Gastroesophageal sphincter (tissue), 3 donors: ENCODE data around the gene FIP1L1.

Source experiments
- CTCF ChIP-seq, 4 experiments: fragments of 200-600 bp in 2 of 4; fragments of 450-650 bp in 2 of 4; sonication (generic) in 1 of 4; IDR thresholded peaks; one replicate each; pipeline ENCODE4 v1.5.1; 2017 to 2019; ENCODE audit warnings: antibody characterized with exemption in 4 of 4, mild to moderate bottlenecking in 2 of 4, moderate library complexity in 2 of 4
- EP300 ChIP-seq: sonication (generic); formaldehyde crosslinking; IDR thresholded peaks from one replicate; pipeline ENCODE4 v1.6.1; 2017; ENCODE audit warnings: antibody characterized with exemption, mild to moderate bottlenecking
- POLR2A ChIP-seq, 2 donors: fragments of 450-650 bp; IDR thresholded peaks; one replicate each; pipeline ENCODE4 v1.6.1; 2017; ENCODE audit warnings: antibody characterized with exemption in 2 of 2, mild to moderate bottlenecking in 2 of 2, moderate library complexity in 1 of 2

- TF ChIP-seq CTCF (IDR thresholded peaks at IDR 0.05) (no peak), EP300 (no peak), POLR2A (IDR thresholded peaks at IDR 0.05) (no peak)
Observed at GRCh38 chr4:53485658-53486040, 108.2 kb downstream of the FIP1L1 start.
